Body of pancreas (tissue), 4 donors: ENCODE results near the gene GLIS1. TPM values are rescaled to one million over a fixed set of nuclear protein-coding genes. Genes with fewer than 3 reads are reported as not detected.
A peak's percentile ranks its signal among the peaks of the same experiment; 100 is the strongest.

ENCODE experiments used
- ATAC-seq: fragments of 150-250 bp; one replicate; pipeline ENCODE4 v1.9.1; 2016
- DNase-seq, 4 donors: peaks; one replicate each; pipeline ENCODE4 v3.0.0-alpha.2; 2019
- H3K27ac ChIP-seq, 4 donors: fragments of 200-600 bp; sonication (generic); 1 replicate in 3 of 4; 2 replicates in 1 of 4; pipeline versions ENCODE4 v1.5.1 to v1.6.1; 2016 to 2019; ENCODE audit warnings: mild to moderate bottlenecking in 1 of 4, mixed read lengths in 1 of 4, moderate library complexity in 1 of 4
- H3K27me3 ChIP-seq, 2 donors: fragments of 200-600 bp; sonication (generic); one replicate each; pipeline ENCODE4 v1.6.0; 2016; ENCODE audit warnings: mild to moderate bottlenecking in 1 of 2
- H3K36me3 ChIP-seq, 2 donors: fragments of 200-600 bp; sonication (generic); replicated peaks in 1 of 2; 2 replicates each; pipeline ENCODE4 v1.5.1; 2016; ENCODE audit warnings: low read depth in 2 of 2; ENCODE audit not compliant: insufficient read depth in 1 of 2
- H3K4me1 ChIP-seq: fragments of 200-600 bp; sonication (generic); one replicate; pipeline ENCODE4 v1.6.0; 2016
- H3K4me3 ChIP-seq, 2 donors: fragments of 200-600 bp; sonication (generic); 1 replicate in 1 of 2; 2 replicates in 1 of 2; pipeline ENCODE4 v1.5.1; 2016 to 2019
- H3K9me3 ChIP-seq, 3 donors: fragments of 200-600 bp; sonication (generic); 1 replicate in 2 of 3; 2 replicates in 1 of 3; pipeline ENCODE4 v1.5.1; 2016
- POLR2A ChIP-seq, 3 donors: fragments of 450-650 bp; IDR thresholded peaks; one replicate each; pipeline ENCODE4 v1.6.1; 2016; ENCODE audit warnings: antibody characterized with exemption in 3 of 3, mild to moderate bottlenecking in 2 of 3
- WGBS, 2 donors: methylation state at CpG; one replicate each; pipeline ENCODE4 v1.1.5; 2017; 5-methylcytosine and 5-hydroxymethylcytosine counted together
- intact Hi-C: fragments of 100-400 bp; cut with DNase I; formaldehyde crosslinking; loops from one replicate; pipeline ENCODE4 v1.15.1; 2023
- total RNA-seq, 2 donors: library from RNA; depleted of rRNA; stranded (reverse); fragments of >200 nt; gene quantifications; one replicate each; pipeline ENCODE4 v1.1.0, GENCODE V29; 2016
- TF ChIP-seq, protein P1 (sequence below), 7 experiments: fragments of 450-650 bp in 4 of 7; fragments of 200-600 bp in 3 of 7; sonication (generic) in 3 of 7; IDR thresholded peaks; one replicate each; pipeline ENCODE4 v1.5.1; 2016 to 2019; ENCODE audit warnings: antibody characterized with exemption in 7 of 7

GLIS1 gene
- total RNA-seq, 2 donors from 2014 or later, result 0.33 TPM; not detected in 1

- 76% methylated on average over 11 of the region's 11 CpGs for WGBS, 2 donors
- no peak for TF ChIP-seq POLR2A (IDR thresholded peaks at IDR 0.05)
- TF ChIP-seq, protein P1, sequence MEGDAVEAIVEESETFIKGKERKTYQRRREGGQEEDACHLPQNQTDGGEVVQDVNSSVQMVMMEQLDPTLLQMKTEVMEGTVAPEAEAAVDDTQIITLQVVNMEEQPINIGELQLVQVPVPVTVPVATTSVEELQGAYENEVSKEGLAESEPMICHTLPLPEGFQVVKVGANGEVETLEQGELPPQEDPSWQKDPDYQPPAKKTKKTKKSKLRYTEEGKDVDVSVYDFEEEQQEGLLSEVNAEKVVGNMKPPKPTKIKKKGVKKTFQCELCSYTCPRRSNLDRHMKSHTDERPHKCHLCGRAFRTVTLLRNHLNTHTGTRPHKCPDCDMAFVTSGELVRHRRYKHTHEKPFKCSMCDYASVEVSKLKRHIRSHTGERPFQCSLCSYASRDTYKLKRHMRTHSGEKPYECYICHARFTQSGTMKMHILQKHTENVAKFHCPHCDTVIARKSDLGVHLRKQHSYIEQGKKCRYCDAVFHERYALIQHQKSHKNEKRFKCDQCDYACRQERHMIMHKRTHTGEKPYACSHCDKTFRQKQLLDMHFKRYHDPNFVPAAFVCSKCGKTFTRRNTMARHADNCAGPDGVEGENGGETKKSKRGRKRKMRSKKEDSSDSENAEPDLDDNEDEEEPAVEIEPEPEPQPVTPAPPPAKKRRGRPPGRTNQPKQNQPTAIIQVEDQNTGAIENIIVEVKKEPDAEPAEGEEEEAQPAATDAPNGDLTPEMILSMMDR (IDR thresholded peaks at IDR 0.05), result no peak
- H3K4me3 ChIP-seq, result no peak overlapping the region
Measured at GRCh38 chr1:53601031-53601745, 137.8 kb downstream of the GLIS1 start.

DNA sequence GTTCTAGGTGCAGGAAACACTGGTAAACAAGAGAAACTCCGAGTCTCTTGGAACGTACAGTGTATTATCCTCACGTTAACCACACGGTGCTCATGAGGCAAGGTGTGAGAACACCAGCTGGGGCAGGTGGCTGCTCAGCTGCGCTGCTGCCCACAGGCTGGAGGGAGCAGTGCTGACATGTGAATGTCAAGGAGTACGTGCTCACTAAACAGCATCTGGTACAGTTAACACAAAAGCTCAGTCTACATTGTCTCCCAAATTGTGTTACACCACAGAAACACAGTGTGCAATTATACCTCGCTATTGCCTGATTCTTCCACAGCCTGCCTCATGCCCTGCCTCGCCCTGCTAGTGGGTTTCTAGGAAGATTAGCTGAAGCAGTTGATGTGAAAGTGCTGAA, 138.4 kb downstream of the GLIS1 start:
- intact Hi-C loops, result no loop called here
- WGBS, 2 donors, result 38 to 47% methylated on average over 8 of the region's 8 CpGs
- TF ChIP-seq, protein P1 (IDR thresholded peaks at IDR 0.05), result no peak
- no peak for TF ChIP-seq POLR2A (IDR thresholded peaks at IDR 0.05)
- no peaks in the 10 kb centered on the region for H3K27me3 ChIP-seq
- DNase-seq, result peak in 1 of 4 donors; percentile 11
- H3K4me3 ChIP-seq, result no peak overlapping the region
- H3K36me3 ChIP-seq, result no peaks in the 10 kb centered on the region
- no peak overlapping the region for H3K27ac ChIP-seq
- no peaks in the 10 kb centered on the region for H3K9me3 ChIP-seq
- ATAC-seq, result no peak
- no peaks in the 10 kb centered on the region for H3K4me1 ChIP-seq

More at GRCh38 chr1:53601031-53601745, 137.8 kb downstream of the GLIS1 start:
- no peaks in the 10 kb centered on the region for H3K9me3 ChIP-seq
- no peaks in the 10 kb centered on the region for H3K27me3 ChIP-seq
- DNase-seq (peak in 1 of 4 donors; percentile 2), ATAC-seq (no peak)
- intact Hi-C loops, result no loop called here
- no peaks in the 10 kb centered on the region for H3K4me1 ChIP-seq
- H3K27ac ChIP-seq, result no peak overlapping the region
- no peaks in the 10 kb centered on the region for H3K36me3 ChIP-seq

- H3K36me3 ChIP-seq, result no peaks in the 10 kb centered on the region
- no peaks in the 10 kb centered on the region for H3K27me3 ChIP-seq
- H3K4me1 ChIP-seq, result no peaks in the 10 kb centered on the region
- peak in 1 of 4 donors; percentile 3 for DNase-seq
- no peaks in the 10 kb centered on the region for H3K9me3 ChIP-seq
- WGBS, 2 donors, result 45 to 67% methylated on average over 3 to 5 of the region's 5 CpGs
- TF ChIP-seq, protein P1 (IDR thresholded peaks at IDR 0.05), result no peak
- no peak for TF ChIP-seq POLR2A (IDR thresholded peaks at IDR 0.05)
- intact Hi-C loops, result no loop called here
- H3K27ac ChIP-seq, result no peak overlapping the region
- no peak for ATAC-seq
- H3K4me3 ChIP-seq, result no peak overlapping the region
Measured at GRCh38 chr1:53600001-53600400, 139.0 kb downstream of the GLIS1 start.

GRCh38 chr1:53599481-53599880, 139.5 kb downstream of the GLIS1 start:
- Histone ChIP-seq H3K4me1 (no peaks in the 10 kb centered on the region), H3K36me3 (no peaks in the 10 kb centered on the region), H3K27me3 (no peaks in the 10 kb centered on the region), H3K27ac (no peak overlapping the region), H3K9me3 (no peaks in the 10 kb centered on the region), H3K4me3 (no peak overlapping the region)
- DNase-seq, result peak in 1 of 4 donors; percentile 5
- WGBS, 2 donors, result 88 to 96% methylated on average over 4 of the region's 4 CpGs
- TF ChIP-seq POLR2A (IDR thresholded peaks at IDR 0.05), result no peak
- TF ChIP-seq, protein P1 (IDR thresholded peaks at IDR 0.05), result no peak
- intact Hi-C loops, result no loop called here
- no peak for ATAC-seq

DNA sequence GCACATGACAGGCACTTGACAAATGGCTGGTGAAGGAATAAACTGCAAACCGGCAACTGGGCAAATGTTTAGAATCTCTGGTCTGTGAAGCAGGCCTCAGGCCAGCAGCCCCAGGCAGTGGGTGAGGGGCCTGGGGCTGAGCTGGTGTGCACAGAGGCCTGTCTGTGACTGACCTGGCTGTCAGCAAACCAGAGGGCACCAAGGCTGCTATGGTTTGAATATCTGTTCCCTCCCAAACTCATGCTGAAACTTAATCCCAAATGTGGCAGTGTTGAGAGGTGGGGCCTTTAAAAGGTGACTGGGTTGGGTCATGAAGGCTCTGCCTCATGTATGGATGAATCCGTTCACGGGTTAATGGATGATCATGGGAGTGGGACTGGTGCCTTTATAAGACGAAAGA, 140.0 kb downstream of the GLIS1 start:
- TF ChIP-seq, protein P1 (IDR thresholded peaks at IDR 0.05), result no peak
- no peak for TF ChIP-seq POLR2A (IDR thresholded peaks at IDR 0.05)
- Histone ChIP-seq H3K4me3 (no peak overlapping the region), H3K36me3 (no peaks in the 10 kb centered on the region), H3K27ac (no peak overlapping the region), H3K27me3 (no peaks in the 10 kb centered on the region), H3K4me1 (no peaks in the 10 kb centered on the region), H3K9me3 (no peaks in the 10 kb centered on the region)
- DNase-seq (peak in 1 of 4 donors; percentile 1), ATAC-seq (no peak)
- WGBS, 2 donors, result 61 to 64% methylated on average over 4 of the region's 4 CpGs
- intact Hi-C loops, result no loop called here
